OCI-LY3 (cell line): ENCODE measurements around the gene OPA3.

Source experiments
- H2AFZ ChIP-seq: fragments of 200-600, 300-600 bp; shearing (Covaris generic); 2 replicates; pipeline ENCODE4 v1.6.0; 2014; ENCODE audit warnings: antibody characterized with exemption, low read depth, low read length
- H3K27ac ChIP-seq: fragments of 200-600, 300-600 bp; sonication (generic); 2 replicates; pipeline ENCODE4 v1.5.1; 2014; ENCODE audit warnings: mild to moderate bottlenecking, low read length, moderate library complexity, mixed read lengths
- H3K27me3 ChIP-seq: fragments of 200-600, 300-600 bp; sonication (generic); 2 replicates; pipeline ENCODE4 v1.6.1; 2014; ENCODE audit warnings: low read depth, low read length, mixed read lengths
- H3K36me3 ChIP-seq: fragments of 200-600, 300-600 bp; sonication (generic); replicated peaks from 2 replicates; pipeline ENCODE3; 2014; ENCODE audit warnings: low read depth, low read length, mixed read lengths
- H3K4me1 ChIP-seq: fragments of 300-600, 200-600 bp; sonication (generic); 2 replicates; pipeline ENCODE4 v1.6.1; 2014; ENCODE audit warnings: low read length, mixed read lengths
- H3K4me2 ChIP-seq: fragments of 200-600, 300-600 bp; sonication (generic); 2 replicates; pipeline ENCODE4 v1.6.1; 2014; ENCODE audit warnings: low read length, mixed read lengths
- H3K4me3 ChIP-seq: fragments of 300-600, 200-600 bp; sonication (generic); 2 replicates; pipeline ENCODE4 v1.5.1; 2014; ENCODE audit warnings: antibody characterized with exemption, mild to moderate bottlenecking, low read length, moderate library complexity
- H3K79me2 ChIP-seq: fragments of 300-600, 200-600 bp; shearing (Covaris generic); 2 replicates; pipeline ENCODE4 v1.6.1; 2014; ENCODE audit warnings: mild to moderate bottlenecking, low read length, mixed read lengths
- H3K9ac ChIP-seq: fragments of 300-600, 200-600 bp; shearing (Covaris generic); 2 replicates; pipeline ENCODE4 v1.6.0; 2014; ENCODE audit warnings: mild to moderate bottlenecking, low read length, moderate library complexity
- H3K9me3 ChIP-seq: fragments of 200-600, 300-600 bp; shearing (Covaris generic); 2 replicates; pipeline ENCODE4 v1.6.1; 2014; ENCODE audit warnings: low read length, mixed read lengths; ENCODE audit not compliant: insufficient read depth
- H4K20me1 ChIP-seq: fragments of 200-600, 300-600 bp; sonication (generic); 2 replicates; pipeline ENCODE4 v1.6.1; 2016; ENCODE audit warnings: low read length, mixed read lengths; ENCODE audit not compliant: insufficient read depth
- CTCF ChIP-seq: fragments of 200-600, 300-600 bp; sonication (generic); IDR thresholded peaks from 2 replicates; pipeline ENCODE4 v1.5.1; 2014; ENCODE audit warnings: antibody characterized with exemption, low read length, low read depth
- EZH2phosphoT487 ChIP-seq: fragments of 200-600 bp; shearing (Covaris generic); IDR thresholded peaks from 2 replicates; pipeline ENCODE4 v1.6.1; 2018; ENCODE audit warnings: antibody characterized with exemption, mixed run types, low read depth

OPA3 gene

GRCh38 chr19:45477713-45478453, 106.7 kb downstream of the OPA3 start:
- Histone ChIP-seq H3K27me3 (peaks cover 21% of the 10 kb centered on the region), H4K20me1 (no peaks in the 10 kb centered on the region), H3K27ac (peak overlapping the region; percentile 80)

More at GRCh38 chr19:45477713-45478453, 106.7 kb downstream of the OPA3 start:
- no peaks in the 10 kb centered on the region for H3K9me3 ChIP-seq
- TF ChIP-seq EZH2phosphoT487: no peak
- no peak for TF ChIP-seq CTCF
- H3K4me3 ChIP-seq: peak overlapping the region; percentile 75
- no peaks in the 10 kb centered on the region for H3K79me2 ChIP-seq
- H3K4me2 ChIP-seq: peak overlapping the region; percentile 98
- H3K36me3 ChIP-seq: no peaks in the 10 kb centered on the region
- H2AFZ ChIP-seq: peak overlapping the region; percentile 28; the same call in 1 of the 2 replicates
- peak overlapping the region; percentile 69 for H3K9ac ChIP-seq
- peaks cover 16% of the 10 kb centered on the region for H3K4me1 ChIP-seq
